ENCODE data around the gene PLCB4. TPM values are rescaled to one million over a fixed set of nuclear protein-coding genes. Genes with fewer than 3 reads are reported as not detected.

Gene PLCB4
- total and polyA plus RNA-seq, 7 donors, result 0.90 to 6.7 (median 2.1) TPM

GRCh38 chr20:9212735-9213134 is 143.8 kb downstream of the PLCB4 start:
- 95 to 96% (median 95%) methylated on average over 2 of the region's 2 CpGs for WGBS, 3 donors
- no peak for DNase-seq
- no peak for ATAC-seq
- TF ChIP-seq CTCF (IDR thresholded peaks at IDR 0.05), result no peak
- Histone ChIP-seq H3K27ac (no peak overlapping the region), H3K9me3 (no peaks in the 10 kb centered on the region), H3K36me3 (ENCODE audit: insufficient read depth in 1 of 2, low read depth in 1 of 2) (no peaks in the 10 kb centered on the region), H3K4me1 (peaks cover 2% of the 10 kb centered on the region), H3K4me3 (no peak overlapping the region), H3K27me3 (ENCODE audit: insufficient read depth in 3 of 3, low read length in 2 of 3) (no peaks in the 10 kb centered on the region)
- intact Hi-C loops (cut with DNase I), result loop anchor here in 1 of 2 donors (5.0 kb wide), 1 partner anchor 1560 kb away; no protein-coding TSS in a partner anchor

DNA sequence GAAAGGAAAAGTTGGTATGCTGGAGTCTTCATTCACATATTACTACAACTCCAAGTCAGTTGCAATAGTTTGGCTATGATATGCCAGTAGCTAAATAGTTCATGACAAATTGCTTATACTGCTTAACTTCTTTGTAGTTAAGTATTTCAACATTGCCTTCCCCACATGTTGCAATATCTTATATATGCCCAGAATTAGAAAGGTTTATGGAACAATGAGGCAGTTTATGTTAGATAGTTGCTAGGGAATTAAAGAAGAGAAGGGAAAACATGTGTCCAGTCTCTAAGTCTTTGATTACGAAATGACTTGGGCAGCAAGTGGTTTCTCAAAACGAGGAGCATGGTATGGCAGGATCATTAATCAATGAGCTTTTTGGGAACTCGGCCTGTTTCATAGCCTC is 145.8 kb downstream of the PLCB4 start:
- no peak for TF ChIP-seq CTCF (IDR thresholded peaks at IDR 0.05)
- Histone ChIP-seq H3K4me1 (peaks cover 17% of the 10 kb centered on the region), H3K4me3 (no peak overlapping the region), H3K36me3 (ENCODE audit: insufficient read depth in 1 of 2, low read depth in 1 of 2) (no peaks in the 10 kb centered on the region), H3K9me3 (no peaks in the 10 kb centered on the region), H3K27ac (no peak overlapping the region), H3K27me3 (ENCODE audit: insufficient read depth in 3 of 3, low read length in 2 of 3) (no peaks in the 10 kb centered on the region)
- 62 to 79% (median 62%) methylated on average over 3 of the region's 3 CpGs for WGBS, 3 donors
- peak in 1 of 4 donors; percentile 37 for ATAC-seq
- intact Hi-C loops (cut with DNase I), result loop anchor here in 1 of 2 donors (5.0 kb wide), 2 partner anchors 143 to 1558 kb away; no protein-coding TSS in a partner anchor
- no peak for DNase-seq

DNA sequence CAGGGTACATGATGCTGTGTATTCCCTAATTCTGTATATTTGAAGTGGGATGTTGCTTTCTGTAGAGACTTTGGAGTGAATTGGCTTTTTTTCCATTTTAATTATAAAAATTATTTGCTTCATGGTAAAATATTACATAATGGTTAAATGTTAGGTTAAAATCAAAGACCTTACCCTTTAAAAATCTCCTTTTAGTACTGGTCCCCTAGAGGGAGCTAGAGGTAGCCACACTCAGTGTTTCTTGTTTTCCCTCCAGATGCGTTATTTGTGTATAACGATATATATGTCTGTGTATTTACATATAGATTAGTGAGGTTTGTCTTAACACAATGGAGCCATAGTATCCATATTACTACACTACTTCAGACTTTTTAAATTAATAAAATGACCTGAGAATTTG is 146.7 kb downstream of the PLCB4 start:
- DNase-seq (no peak), ATAC-seq (no peak)
- Histone ChIP-seq H3K27ac (no peak overlapping the region), H3K36me3 (ENCODE audit: insufficient read depth in 1 of 2, low read depth in 1 of 2) (no peaks in the 10 kb centered on the region), H3K27me3 (ENCODE audit: insufficient read depth in 3 of 3, low read length in 2 of 3) (no peaks in the 10 kb centered on the region), H3K4me3 (no peak overlapping the region), H3K9me3 (no peaks in the 10 kb centered on the region), H3K4me1 (peaks cover 17% of the 10 kb centered on the region)
- intact Hi-C loops (cut with DNase I), result loop anchor here in 1 of 2 donors (5.0 kb wide), 1 partner anchor 142 kb away; no protein-coding TSS in a partner anchor
- TF ChIP-seq CTCF (IDR thresholded peaks at IDR 0.05), result peak; percentile 29
- WGBS, 3 donors, result 88 to 95% (median 92%) methylated on average over 2 of the region's 2 CpGs

DNA sequence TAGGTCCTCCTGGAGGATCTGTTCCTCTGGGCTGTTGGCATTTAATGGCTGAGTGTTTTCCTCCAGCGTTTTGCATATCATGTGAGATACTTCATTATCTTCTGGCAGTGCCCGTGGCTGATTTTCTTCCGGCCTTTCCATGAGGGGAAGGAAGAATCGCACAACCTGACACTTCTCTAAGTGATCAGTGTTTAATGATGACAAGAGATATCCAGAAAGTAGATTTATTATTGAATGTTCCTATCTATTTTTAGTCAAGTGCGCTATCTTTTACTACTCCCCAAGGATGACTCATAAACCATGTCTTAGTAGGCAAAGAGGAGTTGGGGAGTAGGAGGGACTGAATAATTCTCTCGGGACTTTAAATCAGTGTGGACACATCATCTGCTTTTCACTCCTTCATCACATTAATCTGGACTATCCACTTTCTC is 149.7 kb downstream of the PLCB4 start:
- WGBS, 3 donors, result 28 to 52% (median 31%) methylated on average over 6 of the region's 6 CpGs
- Histone ChIP-seq H3K9me3 (no peaks in the 10 kb centered on the region), H3K27ac (peak overlapping the region; percentile 84), H3K27me3 (ENCODE audit: insufficient read depth in 3 of 3, low read length in 2 of 3) (no peaks in the 10 kb centered on the region), H3K4me3 (peak overlapping the region; percentile 47), H3K36me3 (ENCODE audit: insufficient read depth in 1 of 2, low read depth in 1 of 2) (no peaks in the 10 kb centered on the region), H3K4me1 (peaks cover 17% of the 10 kb centered on the region)
- ATAC-seq (peak; percentile 86 to 93 (median 90)), DNase-seq (no peak)
- intact Hi-C loops (cut with DNase I), result loop anchor here in 1 of 2 donors (5.0 kb wide), 1 partner anchor 139 kb away; no protein-coding TSS in a partner anchor
- TF ChIP-seq CTCF (IDR thresholded peaks at IDR 0.05), result no peak

Data from psoas muscle (tissue), 8 donors.